HL-60 (cell line): Measurements from ENCODE around the gene ME1.

Experiments
- DNase-seq, 2 experiments: peaks; one replicate each; pipeline ENCODE4 v3.0.0-alpha.2; 2010 to 2020; ENCODE audit warnings: low read depth in 1 of 2, low spot score in 1 of 2
- H3K27ac ChIP-seq: fragments of 250-450 bp; sonication (Bioruptor Pico); replicated peaks from 2 replicates; pipeline ENCODE4 v1.5.1; 2020; ENCODE audit warnings: mild to moderate bottlenecking, moderate library complexity
- H3K27me3 ChIP-seq: fragments of 250-450 bp; sonication (Bioruptor Pico); 2 replicates; pipeline ENCODE4 v1.5.1; 2021; ENCODE audit warnings: mild to moderate bottlenecking, moderate library complexity; ENCODE audit not compliant: insufficient read depth, poor library complexity, severe bottlenecking
- H3K4me3 ChIP-seq: replicated peaks from 2 replicates; pipeline ENCODE4 v1.5.1; 2011; ENCODE audit warnings: mild to moderate bottlenecking, control low read depth, low read length; ENCODE audit not compliant: insufficient read depth
- GABPA ChIP-seq: IDR thresholded peaks from 2 replicates; pipeline ENCODE4 v1.6.1; 2012; ENCODE audit warnings: low read depth
- POLR2AphosphoS5 ChIP-seq: IDR thresholded peaks from 2 replicates; pipeline ENCODE4 v1.6.1; 2012; ENCODE audit warnings: low read depth
- REST ChIP-seq: IDR thresholded peaks from 2 replicates; pipeline ENCODE4 v1.6.1; 2012; ENCODE audit warnings: low read depth; ENCODE audit not compliant: insufficient replicate concordance
- SPI1 ChIP-seq: IDR thresholded peaks from 2 replicates; pipeline ENCODE4 v1.6.1; 2012; ENCODE audit warnings: low read depth, mild to moderate bottlenecking, borderline replicate concordance
- TF ChIP-seq, protein P1 (sequence below): IDR thresholded peaks from one replicate; pipeline ENCODE4 v1.5.1; 2011; ENCODE audit warnings: low read length, control low read depth, inconsistent platforms; ENCODE audit not compliant: insufficient read depth

The ME1 gene

GRCh38 chr6:83199173-83199862 is 231.5 kb downstream of the ME1 start:
- no peak for TF ChIP-seq GABPA
- TF ChIP-seq, protein P1, sequence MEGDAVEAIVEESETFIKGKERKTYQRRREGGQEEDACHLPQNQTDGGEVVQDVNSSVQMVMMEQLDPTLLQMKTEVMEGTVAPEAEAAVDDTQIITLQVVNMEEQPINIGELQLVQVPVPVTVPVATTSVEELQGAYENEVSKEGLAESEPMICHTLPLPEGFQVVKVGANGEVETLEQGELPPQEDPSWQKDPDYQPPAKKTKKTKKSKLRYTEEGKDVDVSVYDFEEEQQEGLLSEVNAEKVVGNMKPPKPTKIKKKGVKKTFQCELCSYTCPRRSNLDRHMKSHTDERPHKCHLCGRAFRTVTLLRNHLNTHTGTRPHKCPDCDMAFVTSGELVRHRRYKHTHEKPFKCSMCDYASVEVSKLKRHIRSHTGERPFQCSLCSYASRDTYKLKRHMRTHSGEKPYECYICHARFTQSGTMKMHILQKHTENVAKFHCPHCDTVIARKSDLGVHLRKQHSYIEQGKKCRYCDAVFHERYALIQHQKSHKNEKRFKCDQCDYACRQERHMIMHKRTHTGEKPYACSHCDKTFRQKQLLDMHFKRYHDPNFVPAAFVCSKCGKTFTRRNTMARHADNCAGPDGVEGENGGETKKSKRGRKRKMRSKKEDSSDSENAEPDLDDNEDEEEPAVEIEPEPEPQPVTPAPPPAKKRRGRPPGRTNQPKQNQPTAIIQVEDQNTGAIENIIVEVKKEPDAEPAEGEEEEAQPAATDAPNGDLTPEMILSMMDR, result no peak
- TF ChIP-seq POLR2AphosphoS5, result no peak
- no peak for TF ChIP-seq REST
- no peak for TF ChIP-seq SPI1
- Histone ChIP-seq H3K27me3 (no peaks in the 10 kb centered on the region), H3K27ac (no peak overlapping the region), H3K4me3 (no peak overlapping the region)
- DNase-seq, result no peak

DNA sequence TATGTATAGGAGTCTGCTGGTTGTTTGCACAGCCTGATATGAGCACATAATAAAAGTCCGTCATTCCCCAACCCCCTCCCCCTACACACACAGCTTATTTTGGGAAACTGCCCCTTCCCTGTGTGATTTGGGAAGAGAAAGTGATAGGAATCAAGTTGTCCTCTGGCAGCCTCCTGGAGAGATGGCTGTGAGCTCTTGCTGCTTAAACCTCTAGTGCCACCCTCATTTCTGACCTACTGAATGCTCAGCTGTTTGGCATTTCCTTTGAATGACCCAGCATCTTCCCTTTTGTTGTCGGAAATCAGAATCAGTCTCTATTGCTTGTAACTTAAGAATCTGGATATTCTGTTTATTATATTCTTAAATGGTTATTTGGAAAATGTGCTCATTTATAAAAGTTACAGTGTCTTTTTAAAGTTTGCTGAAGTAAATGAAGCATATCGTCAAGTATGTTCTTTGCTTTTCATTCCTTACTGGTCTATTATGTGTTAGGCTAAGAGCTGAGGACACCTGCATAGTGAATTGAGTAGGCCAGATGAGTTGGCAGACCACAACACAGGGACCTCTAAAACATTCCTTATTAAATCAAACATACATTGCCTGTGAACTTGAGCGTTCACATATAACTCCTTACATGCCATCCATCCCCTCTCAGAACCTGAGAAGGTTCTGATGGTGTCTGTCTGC is 232.2 kb downstream of the ME1 start:
- DNase-seq, result no peak
- H3K27ac ChIP-seq, result no peak overlapping the region
- no peak overlapping the region for H3K4me3 ChIP-seq
- H3K27me3 ChIP-seq, result no peaks in the 10 kb centered on the region
- TF ChIP-seq GABPA (no peak), REST (no peak), POLR2AphosphoS5 (no peak), SPI1 (no peak)
- TF ChIP-seq, protein P1, result no peak

- H3K27ac ChIP-seq, result no peak overlapping the region; the same call in 1 of the 2 replicates
- TF ChIP-seq REST (no peak), SPI1 (no peak)
- TF ChIP-seq, protein P1, result no peak
- H3K4me3 ChIP-seq, result peak overlapping the region; percentile 79
- no peaks in the 10 kb centered on the region for H3K27me3 ChIP-seq
- no peak for DNase-seq
Measured at GRCh38 chr6:83193747-83194566, 236.9 kb downstream of the ME1 start.
